ENCODE results near the gene POLK.
"Not testable (repeated sequence)": the region's sequence is repeated elsewhere in the genome, so short reads cannot be mapped to it uniquely, and the experiment has no call there.

POLK gene

DNA sequence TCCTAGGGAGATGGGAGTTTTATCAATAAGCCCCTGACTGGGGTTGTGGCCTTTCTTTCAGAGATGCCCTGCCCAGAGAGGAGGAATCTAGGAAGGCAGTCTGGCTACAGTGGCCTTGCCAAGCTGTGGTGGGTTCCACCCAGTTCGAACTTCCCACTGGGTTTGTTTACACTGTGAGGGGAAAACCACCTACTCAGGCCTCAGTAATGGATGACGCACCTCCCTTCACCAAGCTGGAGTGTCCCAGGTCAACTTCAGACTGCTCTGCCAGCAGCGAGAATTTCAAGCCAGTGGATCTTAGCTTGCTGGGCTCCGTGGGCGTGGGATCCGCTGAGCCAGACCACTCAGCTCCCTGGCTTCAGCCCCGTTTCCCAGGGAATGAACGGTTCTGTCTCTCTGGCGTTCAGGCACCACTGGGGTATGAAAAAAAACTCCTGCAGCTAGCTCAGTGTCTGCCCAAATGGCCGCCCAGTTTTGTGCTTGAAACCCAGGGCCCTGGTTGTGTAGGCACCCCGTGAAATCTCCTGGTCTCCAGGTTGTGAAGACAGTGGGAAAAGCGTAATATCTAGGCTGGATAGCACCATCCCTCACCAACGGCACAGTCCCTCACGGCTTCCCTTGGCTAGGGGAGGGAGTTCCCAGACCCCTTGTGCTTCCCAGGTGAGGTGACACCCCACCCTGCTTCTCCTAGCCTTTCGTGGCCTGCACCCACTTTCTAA lies 54.5 kb downstream of the POLK start:
- H3K27ac ChIP-seq (ENCODE audit: insufficient read depth in 1 of 2, low read depth in 1 of 2, low read length in 2 of 2, poor library complexity in 1 of 2, severe bottlenecking in 2 of 2) = peak overlapping the region in 1 of 2 experiments; percentile 82
- H3K9me3 ChIP-seq (ENCODE audit: control extremely low read depth in 1 of 5, control insufficient read depth in 4 of 5, insufficient read depth in 2 of 5, low read depth in 1 of 5, low read length in 4 of 5); DNase-seq; H3K4me3 ChIP-seq (ENCODE audit: control insufficient read depth in 1 of 7, extremely low read depth in 1 of 7, insufficient read depth in 4 of 7, low read depth in 2 of 7, low read length in 6 of 7); POLR2A ChIA-PET; H3K27me3 ChIP-seq (replicated peaks in 2 of 5; ENCODE audit: control insufficient read depth in 4 of 5, insufficient read depth in 5 of 5, low read length in 4 of 5): not testable (repeated sequence)
- WGBS (ENCODE audit: insufficient coverage) = 96% methylated on average over 15 of the region's 15 CpGs
- peaks cover 0 to 12% (median 4%) of the 10 kb centered on the region in 4 experiments for H3K36me3 ChIP-seq (ENCODE audit: control insufficient read depth in 4 of 4, insufficient read depth in 4 of 4, low read length in 3 of 4)
- CTCF ChIA-PET = interaction anchor here (1.3 to 2.5 kb wide), 2 partner anchors 9 to 115 kb away, joined by 4 to 7 read pairs; no protein-coding TSS in a partner anchor
- H3K4me1 ChIP-seq (ENCODE audit: control extremely low read depth in 1 of 4, control insufficient read depth in 4 of 4, insufficient read depth in 4 of 4, low read length in 3 of 4) = peaks cover 11 to 31% (median 20%) of the 10 kb centered on the region in 4 experiments

GRCh38 chr5:75566710-75567309 lies 55.1 kb downstream of the POLK start:
- ChIA-PET CTCF (interaction anchor here (1.3 to 2.5 kb wide), 2 partner anchors 10 to 114 kb away, joined by 4 to 7 read pairs; no protein-coding TSS in a partner anchor), POLR2A (no interaction called here)
- Histone ChIP-seq H3K27ac (ENCODE audit: insufficient read depth in 1 of 2, low read depth in 1 of 2, low read length in 2 of 2, poor library complexity in 1 of 2, severe bottlenecking in 2 of 2) (peak overlapping the region in 1 of 2 experiments; percentile 82), H3K4me3 (ENCODE audit: control insufficient read depth in 1 of 7, extremely low read depth in 1 of 7, insufficient read depth in 4 of 7, low read depth in 2 of 7, low read length in 6 of 7) (peak overlapping the region in 2 of 7 experiments; percentile 46 to 55), H3K36me3 (ENCODE audit: control insufficient read depth in 4 of 4, insufficient read depth in 4 of 4, low read length in 3 of 4) (peaks cover 0 to 15% (median 4%) of the 10 kb centered on the region in 4 experiments), H3K27me3 (replicated peaks in 2 of 5; ENCODE audit: control insufficient read depth in 4 of 5, insufficient read depth in 5 of 5, low read length in 4 of 5) (no peaks in the 10 kb centered on the region), H3K4me1 (ENCODE audit: control extremely low read depth in 1 of 4, control insufficient read depth in 4 of 4, insufficient read depth in 4 of 4, low read length in 3 of 4) (peaks cover 11 to 37% (median 25%) of the 10 kb centered on the region in 4 experiments), H3K9me3 (ENCODE audit: control extremely low read depth in 1 of 5, control insufficient read depth in 4 of 5, insufficient read depth in 2 of 5, low read depth in 1 of 5, low read length in 4 of 5) (peaks cover 0 to 7% (median 2%) of the 10 kb centered on the region in 5 experiments)
- peak; percentile 83 to 96 (median 94) for DNase-seq
- WGBS (ENCODE audit: insufficient coverage) = 85% methylated on average over 6 of the region's 6 CpGs

DNA sequence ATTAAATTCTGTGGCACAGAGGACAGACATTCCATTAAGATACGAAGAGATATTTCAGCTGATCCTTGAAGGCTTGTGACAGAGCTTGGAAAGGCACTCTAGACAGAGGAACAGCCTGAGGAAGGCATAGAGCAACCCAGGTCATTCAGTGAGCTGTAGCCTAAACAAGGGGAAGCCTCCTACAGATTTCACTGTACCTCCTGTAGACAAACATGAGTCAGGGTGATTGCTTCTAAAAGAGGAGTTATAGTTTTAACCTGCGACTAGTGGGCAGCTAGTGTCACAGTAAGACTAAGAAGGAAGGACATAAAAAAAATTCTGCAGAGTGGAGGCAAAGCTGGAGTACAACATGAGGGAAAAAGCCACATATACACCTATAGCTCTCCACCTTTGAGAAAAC lies 56.0 kb downstream of the POLK start:
- H3K9me3 ChIP-seq (ENCODE audit: control extremely low read depth in 1 of 5, control insufficient read depth in 4 of 5, insufficient read depth in 2 of 5, low read depth in 1 of 5, low read length in 4 of 5) = peaks cover 0 to 7% (median 2%) of the 10 kb centered on the region in 5 experiments
- H3K4me3 ChIP-seq (ENCODE audit: control insufficient read depth in 1 of 7, extremely low read depth in 1 of 7, insufficient read depth in 4 of 7, low read depth in 2 of 7, low read length in 6 of 7) = peak overlapping the region in 2 of 7 experiments; percentile 14 to 46
- no peaks in the 10 kb centered on the region for H3K27me3 ChIP-seq (replicated peaks in 2 of 5; ENCODE audit: control insufficient read depth in 4 of 5, insufficient read depth in 5 of 5, low read length in 4 of 5)
- ChIA-PET CTCF (interaction anchor here (0.8 to 2.5 kb wide), 3 partner anchors 17 to 113 kb away, joined by 3 to 7 read pairs (median 3); no protein-coding TSS in a partner anchor), POLR2A (no interaction called here)
- WGBS (ENCODE audit: insufficient coverage) = 64% methylated on average over 2 of the region's 2 CpGs
- peak in 2 of 3 donors; percentile 46 to 64 for DNase-seq
- peak overlapping the region; percentile 26 to 82 for H3K27ac ChIP-seq (ENCODE audit: insufficient read depth in 1 of 2, low read depth in 1 of 2, low read length in 2 of 2, poor library complexity in 1 of 2, severe bottlenecking in 2 of 2)
- peaks cover 11 to 38% (median 25%) of the 10 kb centered on the region in 4 experiments for H3K4me1 ChIP-seq (ENCODE audit: control extremely low read depth in 1 of 4, control insufficient read depth in 4 of 4, insufficient read depth in 4 of 4, low read length in 3 of 4)
- peaks cover 0 to 15% (median 4%) of the 10 kb centered on the region in 4 experiments for H3K36me3 ChIP-seq (ENCODE audit: control insufficient read depth in 4 of 4, insufficient read depth in 4 of 4, low read length in 3 of 4)

DNA sequence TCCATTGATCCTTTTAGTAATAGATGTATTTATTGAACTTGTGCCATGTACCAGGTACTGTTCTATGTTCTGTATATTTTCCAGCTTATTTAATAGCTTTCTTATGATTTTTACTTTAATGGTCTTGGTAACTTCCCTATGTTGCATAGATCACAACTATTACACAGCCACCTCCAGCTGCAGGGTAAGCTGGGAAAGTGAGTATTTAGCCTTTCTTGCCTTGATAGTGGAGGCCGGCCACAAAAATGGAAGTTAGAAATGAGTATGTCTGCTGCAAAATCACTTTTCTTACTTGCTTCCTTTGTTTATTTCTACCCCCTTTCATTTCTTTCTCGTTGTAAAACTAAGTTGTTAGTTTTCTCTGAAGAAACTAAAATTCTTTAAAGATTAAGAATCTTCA lies 56.5 kb downstream of the POLK start:
- peaks cover 0 to 15% (median 3%) of the 10 kb centered on the region in 4 experiments for H3K36me3 ChIP-seq (ENCODE audit: control insufficient read depth in 4 of 4, insufficient read depth in 4 of 4, low read length in 3 of 4)
- H3K4me1 ChIP-seq (ENCODE audit: control extremely low read depth in 1 of 4, control insufficient read depth in 4 of 4, insufficient read depth in 4 of 4, low read length in 3 of 4) = peaks cover 11 to 38% (median 25%) of the 10 kb centered on the region in 4 experiments
- H3K9me3 ChIP-seq (ENCODE audit: control extremely low read depth in 1 of 5, control insufficient read depth in 4 of 5, insufficient read depth in 2 of 5, low read depth in 1 of 5, low read length in 4 of 5) = peaks cover 0 to 7% (median 0%) of the 10 kb centered on the region in 5 experiments
- H3K4me3 ChIP-seq (ENCODE audit: control insufficient read depth in 1 of 7, extremely low read depth in 1 of 7, insufficient read depth in 4 of 7, low read depth in 2 of 7, low read length in 6 of 7) = peak overlapping the region in 1 of 7 experiments; percentile 10
- POLR2A ChIA-PET = no interaction called here
- WGBS (ENCODE audit: insufficient coverage) = no CpG with 5 or more reads among the region's 2 CpGs
- peak overlapping the region in 1 of 2 experiments; percentile 82 for H3K27ac ChIP-seq (ENCODE audit: insufficient read depth in 1 of 2, low read depth in 1 of 2, low read length in 2 of 2, poor library complexity in 1 of 2, severe bottlenecking in 2 of 2)
- CTCF ChIA-PET = interaction anchor here (0.8 to 2.5 kb wide), 3 partner anchors 16 to 113 kb away, joined by 3 to 7 read pairs (median 3); no protein-coding TSS in a partner anchor
- H3K27me3 ChIP-seq (replicated peaks in 2 of 5; ENCODE audit: control insufficient read depth in 4 of 5, insufficient read depth in 5 of 5, low read length in 4 of 5) = no peaks in the 10 kb centered on the region
- DNase-seq = peak in 2 of 3 donors; percentile 33 to 42

GRCh38 chr5:75571547-75571946 lies 59.9 kb downstream of the POLK start:
- H3K27ac ChIP-seq (ENCODE audit: insufficient read depth in 1 of 2, low read depth in 1 of 2, low read length in 2 of 2, poor library complexity in 1 of 2, severe bottlenecking in 2 of 2) = peak overlapping the region in 1 of 2 experiments; percentile 71
- H3K36me3 ChIP-seq (ENCODE audit: control insufficient read depth in 4 of 4, insufficient read depth in 4 of 4, low read length in 3 of 4) = peaks cover 0 to 8% (median 4%) of the 10 kb centered on the region in 4 experiments
- peak; percentile 29 to 67 (median 54) for DNase-seq
- no peaks in the 10 kb centered on the region for H3K9me3 ChIP-seq (ENCODE audit: control extremely low read depth in 1 of 5, control insufficient read depth in 4 of 5, insufficient read depth in 2 of 5, low read depth in 1 of 5, low read length in 4 of 5)
- H3K4me3 ChIP-seq (ENCODE audit: control insufficient read depth in 1 of 7, extremely low read depth in 1 of 7, insufficient read depth in 4 of 7, low read depth in 2 of 7, low read length in 6 of 7) = no peak overlapping the region
- H3K27me3 ChIP-seq (replicated peaks in 2 of 5; ENCODE audit: control insufficient read depth in 4 of 5, insufficient read depth in 5 of 5, low read length in 4 of 5) = no peaks in the 10 kb centered on the region
- H3K4me1 ChIP-seq (ENCODE audit: control extremely low read depth in 1 of 4, control insufficient read depth in 4 of 4, insufficient read depth in 4 of 4, low read length in 3 of 4) = peaks cover 14 to 43% (median 25%) of the 10 kb centered on the region in 4 experiments
- WGBS (ENCODE audit: insufficient coverage) = 100% methylated on average over 1 of the region's 2 CpGs
- CTCF ChIA-PET = interaction anchor here (0.9 kb wide), 1 partner anchor 143 kb away, joined by 3 read pairs; no protein-coding TSS in a partner anchor
- POLR2A ChIA-PET = no interaction called here

- POLR2A ChIA-PET = no interaction called here
- peak overlapping the region in 1 of 7 experiments; percentile 43 for H3K4me3 ChIP-seq (ENCODE audit: control insufficient read depth in 1 of 7, extremely low read depth in 1 of 7, insufficient read depth in 4 of 7, low read depth in 2 of 7, low read length in 6 of 7)
- DNase-seq = peak; percentile 17 to 62 (median 55)
- WGBS (ENCODE audit: insufficient coverage) = 36% methylated on average over 2 of the region's 3 CpGs
- H3K9me3 ChIP-seq (ENCODE audit: control extremely low read depth in 1 of 5, control insufficient read depth in 4 of 5, insufficient read depth in 2 of 5, low read depth in 1 of 5, low read length in 4 of 5) = no peaks in the 10 kb centered on the region
- no peaks in the 10 kb centered on the region for H3K27me3 ChIP-seq (replicated peaks in 2 of 5; ENCODE audit: control insufficient read depth in 4 of 5, insufficient read depth in 5 of 5, low read length in 4 of 5)
- peaks cover 3 to 24% (median 11%) of the 10 kb centered on the region in 4 experiments for H3K4me1 ChIP-seq (ENCODE audit: control extremely low read depth in 1 of 4, control insufficient read depth in 4 of 4, insufficient read depth in 4 of 4, low read length in 3 of 4)
- CTCF ChIA-PET = no interaction called here
- H3K36me3 ChIP-seq (ENCODE audit: control insufficient read depth in 4 of 4, insufficient read depth in 4 of 4, low read length in 3 of 4) = peaks cover 3 to 15% (median 9%) of the 10 kb centered on the region in 4 experiments
- peak overlapping the region in 1 of 2 experiments; percentile 58 for H3K27ac ChIP-seq (ENCODE audit: insufficient read depth in 1 of 2, low read depth in 1 of 2, low read length in 2 of 2, poor library complexity in 1 of 2, severe bottlenecking in 2 of 2)
Observed at GRCh38 chr5:75574791-75575190, 63.1 kb downstream of the POLK start.

Data from common myeloid progenitor, CD34-positive (primary cell).